GM12878 (cell line): ENCODE data around the gene HNMT. TPM values are rescaled to one million over a fixed set of nuclear protein-coding genes. Genes with fewer than 3 reads are reported as not detected.
"Not testable (repeated sequence)": the region's sequence is repeated elsewhere in the genome, so short reads cannot be mapped to it uniquely, and the experiment has no call there.

Experiments used
- ATAC-seq: fragments of 200-7000 bp; cut with Tn5 transposase; 3 replicates; pipeline ENCODE4 v1.9.1; 2020; ENCODE audit warnings: mild to moderate bottlenecking, moderate library complexity
- BruUV-seq: library from RNA; stranded (reverse); fragments of 400-500 nt; replicated peaks from 2 replicates; lab custom pipeline; 2021; lab: Mats Ljungman, UMichigan
- CTCF ChIA-PET: fragments of 300-600 bp; sonication (Branson Sonifier 250); formaldehyde crosslinking; extraction: SDS; loops from one replicate; lab custom pipeline; 2021; ENCODE audit warnings: inconsistent platforms; lab: Yijun Ruan, JAX
- POLR2A ChIA-PET: fragments of 350-600 bp; formaldehyde crosslinking; extraction: SDS; loops from one replicate; lab custom pipeline; 2021; ENCODE audit warnings: inconsistent platforms; lab: Charles Lee
- RAD21 ChIA-PET: fragments of 300-600 bp; sonication (Branson Sonifier 250); formaldehyde crosslinking; loops from one replicate; lab custom pipeline; 2023; ENCODE audit warnings: antibody characterized with exemption; ENCODE audit not compliant: unreplicated experiment; lab: Charles Lee
- SMC1A ChIA-PET: fragments of 300-600 bp; sonication (Branson Sonifier 250); formaldehyde crosslinking; loops from one replicate; lab custom pipeline; 2023; ENCODE audit not compliant: unreplicated experiment, uncharacterized antibody; lab: Charles Lee
- DNase-seq: peaks from one replicate; pipeline ENCODE4 v3.0.0-alpha.2; 2011; ENCODE audit warnings: low read depth, low spot score
- FAIRE-seq: peaks from 3 replicates; lab custom pipeline; 2011; peaks lifted over from hg19 to GRCh38; lab: Jason Lieb, UNC
- H2AFZ ChIP-seq: 2 replicates; pipeline ENCODE4 v1.6.0; 2011; ENCODE audit warnings: low read depth, low read length, control low read depth; ENCODE audit not compliant: control insufficient read depth
- H3K27ac ChIP-seq: 2 replicates; pipeline ENCODE4 v1.5.1; 2011; ENCODE audit warnings: control low read depth; ENCODE audit not compliant: control insufficient read depth, insufficient read depth
- H3K27me3 ChIP-seq, 2 experiments: replicated peaks in 1 of 2; 2 replicates each; pipeline versions ENCODE4 v1.6.0 to v1.6.1; 2011; ENCODE audit warnings: low read length in 1 of 2; ENCODE audit not compliant: control insufficient read depth in 2 of 2, insufficient read depth in 2 of 2
- H3K36me3 ChIP-seq, 2 experiments: 2 replicates each; pipeline ENCODE4 v1.5.1; 2011; ENCODE audit warnings: low read length in 1 of 2; ENCODE audit not compliant: control insufficient read depth in 2 of 2, insufficient read depth in 2 of 2
- H3K4me1 ChIP-seq: 2 replicates; pipeline ENCODE4 v1.6.1; 2011; ENCODE audit warnings: mild to moderate bottlenecking, low read length, moderate library complexity, mixed read lengths; ENCODE audit not compliant: control insufficient read depth, insufficient read depth
- H3K4me2 ChIP-seq: 2 replicates; pipeline ENCODE4 v1.6.0; 2011; ENCODE audit warnings: control low read depth; ENCODE audit not compliant: control insufficient read depth, insufficient read depth
- H3K4me3 ChIP-seq: fragments of 200-600 bp; sonication (generic); 2 replicates; pipeline ENCODE4 v1.5.1; 2016
- H3K79me2 ChIP-seq: 2 replicates; pipeline ENCODE4 v1.6.0; 2011; ENCODE audit warnings: low read length; ENCODE audit not compliant: control insufficient read depth, insufficient read depth
- H3K9ac ChIP-seq: 2 replicates; pipeline ENCODE4 v1.8.0; 2011; ENCODE audit warnings: low read length, control low read depth, mixed read lengths; ENCODE audit not compliant: control insufficient read depth, insufficient read depth
- H3K9me3 ChIP-seq: replicated peaks from 3 replicates; pipeline ENCODE4 v1.5.1; 2011; ENCODE audit warnings: mild to moderate bottlenecking, low read length; ENCODE audit not compliant: control insufficient read depth, insufficient read depth
- H4K20me1 ChIP-seq: 2 replicates; pipeline ENCODE4 v1.6.0; 2011; ENCODE audit not compliant: control insufficient read depth, insufficient read depth
- BACH1 ChIP-seq: fragments of 450-650 bp; IDR thresholded peaks from 2 replicates; pipeline ENCODE4 v1.6.1; 2017; ENCODE audit warnings: mild to moderate bottlenecking, borderline replicate concordance
- FOXM1 ChIP-seq: IDR thresholded peaks from 2 replicates; pipeline ENCODE4 v1.6.1; 2012; ENCODE audit warnings: low read depth, mild to moderate bottlenecking, inconsistent platforms, low read length, moderate library complexity
- MEF2B ChIP-seq: fragments of 450-650 bp; IDR thresholded peaks from 2 replicates; pipeline ENCODE4 v1.6.1; 2018; ENCODE audit warnings: mild to moderate bottlenecking, moderate library complexity; ENCODE audit not compliant: partially characterized antibody, poor library complexity, severe bottlenecking
- NR2C1 ChIP-seq: fragments of 450-650 bp; IDR thresholded peaks from 2 replicates; pipeline ENCODE4 v1.6.1; 2017; ENCODE audit warnings: antibody characterized with exemption, mild to moderate bottlenecking, moderate library complexity
- SKIL ChIP-seq: fragments of 450-650 bp; IDR thresholded peaks from 2 replicates; pipeline ENCODE4 v1.6.1; 2017; ENCODE audit warnings: mild to moderate bottlenecking, low read depth, inconsistent platforms; ENCODE audit not compliant: poor library complexity, severe bottlenecking
- TBL1XR1 ChIP-seq: IDR thresholded peaks from 2 replicates; pipeline ENCODE4 v1.6.1; 2012; ENCODE audit warnings: low read depth, low read length, improper control_type of control experiment
- ZBTB40 ChIP-seq: fragments of 450-650 bp; IDR thresholded peaks from 2 replicates; pipeline ENCODE4 v1.6.1; 2016; ENCODE audit warnings: mild to moderate bottlenecking, moderate library complexity, borderline replicate concordance
- WGBS: methylation state at CpG from one replicate; pipeline ENCODE4 v1.1.6; 2016; ENCODE audit warnings: low lambda C conversion rate; ENCODE audit not compliant: insufficient replicate concordance, insufficient coverage; ENCODE audit errors: missing lambda C conversion rate; 5-methylcytosine and 5-hydroxymethylcytosine counted together
- in situ Hi-C: fragments of 300-500 bp; cut with MboI; formaldehyde crosslinking; loops from 9 replicates; pipeline ENCODE4 v1.14.3; 2018; ENCODE audit warnings: mixed read lengths
- intact Hi-C: fragments of 100-400 bp; cut with micrococcal nuclease; formaldehyde crosslinking; loops from one replicate; pipeline ENCODE4 v1.14.2; 2022; ENCODE audit not compliant: unreplicated experiment
- polyA plus RNA-seq, 11 experiments: library from polyadenylated mRNA; depleted of rRNA in 4 of 11; unstranded in 6 of 11; stranded (reverse) in 5 of 11; fragments of >200 nt; fragmentation: Nextera tagmentation in 4 of 11; fragmentation: Illumina TruSeq in 1 of 11; extraction: Ambion mirVana in 4 of 11; extraction: Trizol in 1 of 11; gene quantifications; 1 replicate in 1 of 11; 2 replicates in 10 of 11; pipeline versions ENCODE4 v1.2.1 to v1.2.3, GENCODE V29; 2011 to 2016; ENCODE audit warnings: inconsistent platforms in 2 of 11, missing spikeins in 2 of 11, low read depth in 1 of 11
- total RNA-seq, 4 experiments: library from RNA; depleted of rRNA in 3 of 4; stranded (reverse); fragments of >200 nt in 3 of 4; fragmentation: Illumina TruSeq in 1 of 4; extraction: Trizol in 1 of 4; gene quantifications; 2 replicates each; pipeline versions ENCODE4 v1.2.1 to v1.2.3, GENCODE V29; 2013 to 2021
- TF ChIP-seq, protein P1 (sequence below): fragments of 150-350 bp; IDR thresholded peaks from 2 replicates; pipeline ENCODE4 v1.6.1; 2016; ENCODE audit warnings: low read depth, low read length

The HNMT gene
- total and polyA plus RNA-seq, 10 of the 15 experiments (the other 5 are each of a cell fraction or from before 2014, with no cell fraction given): not detected

DNA sequence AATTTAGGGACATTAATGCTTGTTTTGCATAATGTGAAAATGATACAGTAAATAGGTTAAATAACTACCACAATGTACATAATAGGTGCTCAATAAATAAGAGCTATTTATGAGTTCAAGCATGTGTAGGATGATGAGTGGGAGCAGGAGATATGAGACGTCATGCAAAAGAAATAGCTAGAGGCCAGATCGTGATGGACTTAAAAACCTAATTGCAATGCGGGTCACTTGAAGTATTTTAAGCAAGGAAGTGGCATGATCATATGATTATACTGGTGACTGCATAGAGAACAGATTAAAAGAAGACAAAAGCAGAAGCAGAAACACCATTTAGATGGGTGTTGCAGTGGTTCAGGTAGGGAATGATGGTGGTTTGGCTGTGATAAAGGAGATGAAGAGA is 78.0 kb downstream of the HNMT start (continued):
- TF ChIP-seq BACH1 (no peak), TBL1XR1 (no peak), MEF2B (no peak), NR2C1 (no peak), FOXM1 (no peak), SKIL (no peak), ZBTB40 (no peak)
- TF ChIP-seq, protein P1, sequence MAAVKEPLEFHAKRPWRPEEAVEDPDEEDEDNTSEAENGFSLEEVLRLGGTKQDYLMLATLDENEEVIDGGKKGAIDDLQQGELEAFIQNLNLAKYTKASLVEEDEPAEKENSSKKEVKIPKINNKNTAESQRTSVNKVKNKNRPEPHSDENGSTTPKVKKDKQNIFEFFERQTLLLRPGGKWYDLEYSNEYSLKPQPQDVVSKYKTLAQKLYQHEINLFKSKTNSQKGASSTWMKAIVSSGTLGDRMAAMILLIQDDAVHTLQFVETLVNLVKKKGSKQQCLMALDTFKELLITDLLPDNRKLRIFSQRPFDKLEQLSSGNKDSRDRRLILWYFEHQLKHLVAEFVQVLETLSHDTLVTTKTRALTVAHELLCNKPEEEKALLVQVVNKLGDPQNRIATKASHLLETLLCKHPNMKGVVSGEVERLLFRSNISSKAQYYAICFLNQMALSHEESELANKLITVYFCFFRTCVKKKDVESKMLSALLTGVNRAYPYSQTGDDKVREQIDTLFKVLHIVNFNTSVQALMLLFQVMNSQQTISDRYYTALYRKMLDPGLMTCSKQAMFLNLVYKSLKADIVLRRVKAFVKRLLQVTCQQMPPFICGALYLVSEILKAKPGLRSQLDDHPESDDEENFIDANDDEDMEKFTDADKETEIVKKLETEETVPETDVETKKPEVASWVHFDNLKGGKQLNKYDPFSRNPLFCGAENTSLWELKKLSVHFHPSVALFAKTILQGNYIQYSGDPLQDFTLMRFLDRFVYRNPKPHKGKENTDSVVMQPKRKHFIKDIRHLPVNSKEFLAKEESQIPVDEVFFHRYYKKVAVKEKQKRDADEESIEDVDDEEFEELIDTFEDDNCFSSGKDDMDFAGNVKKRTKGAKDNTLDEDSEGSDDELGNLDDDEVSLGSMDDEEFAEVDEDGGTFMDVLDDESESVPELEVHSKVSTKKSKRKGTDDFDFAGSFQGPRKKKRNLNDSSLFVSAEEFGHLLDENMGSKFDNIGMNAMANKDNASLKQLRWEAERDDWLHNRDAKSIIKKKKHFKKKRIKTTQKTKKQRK: no peak
- TF ChIP-seq, all 136 proteins: peak for 0

DNA sequence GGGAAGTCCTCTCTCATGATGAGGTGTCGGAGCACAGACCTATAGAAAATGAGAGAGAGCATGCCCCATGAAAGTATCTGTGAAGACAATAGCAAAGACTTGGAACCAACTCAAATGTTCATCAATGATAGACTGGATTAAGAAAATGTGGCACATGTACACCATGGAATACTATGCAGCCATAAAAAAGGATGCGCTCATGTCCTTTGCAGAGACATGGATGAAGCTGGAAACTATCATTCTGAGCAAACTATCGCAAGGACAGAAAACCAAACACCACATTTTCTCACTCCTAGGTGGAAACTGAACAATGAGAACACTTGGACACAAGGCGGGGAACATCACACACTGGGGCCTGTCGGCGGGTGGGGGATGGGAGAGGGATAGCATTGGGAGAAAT is 79.3 kb downstream of the HNMT start:
- DNase-seq, H3K9ac ChIP-seq, H3K9me3 ChIP-seq, H3K4me3 ChIP-seq, BruUV-seq, ATAC-seq, in situ Hi-C loops, SMC1A ChIA-PET, H3K27ac ChIP-seq, H3K27me3 ChIP-seq, H2AFZ ChIP-seq, H3K79me2 ChIP-seq, POLR2A ChIA-PET, CTCF ChIA-PET, RAD21 ChIA-PET, H3K36me3 ChIP-seq, FAIRE-seq, H4K20me1 ChIP-seq, intact Hi-C loops, H3K4me2 ChIP-seq, H3K4me1 ChIP-seq: not testable (repeated sequence)
- 73% methylated on average over 6 of the region's 6 CpGs for WGBS
